Transverse colon (tissue), 4 donors: ENCODE results near the gene IMPACT. TPM values are rescaled to one million over a fixed set of nuclear protein-coding genes. Genes with fewer than 3 reads are reported as not detected.

Experiments used
- DNase-seq: peaks from one replicate; pipeline ENCODE4 v3.0.0-alpha.2; 2019
- H3K27ac ChIP-seq, 4 donors: fragments of 200-600 bp; sonication (generic); 2 replicates each; pipeline ENCODE4 v1.5.1; 2016 to 2018; ENCODE audit warnings: inconsistent platforms in 4 of 4
- H3K27me3 ChIP-seq: fragments of 200-600 bp; sonication (generic); 2 replicates; pipeline ENCODE4 v1.5.1; 2017; ENCODE audit warnings: inconsistent platforms
- H3K36me3 ChIP-seq, 4 donors: fragments of 200-600 bp; sonication (generic); 2 replicates each; pipeline ENCODE4 v1.5.1; 2017 to 2019; ENCODE audit warnings: inconsistent platforms in 4 of 4
- H3K4me1 ChIP-seq, 4 donors: fragments of 200-600 bp; sonication (generic); 2 replicates each; pipeline ENCODE4 v1.5.1; 2017 to 2020; ENCODE audit warnings: inconsistent platforms in 4 of 4
- H3K4me3 ChIP-seq, 4 donors: fragments of 200-600 bp; sonication (generic); 1 replicate in 1 of 4; 2 replicates in 3 of 4; pipeline versions ENCODE4 v1.5.1 to v1.6.1; 2017 to 2019; ENCODE audit warnings: inconsistent platforms in 4 of 4
- H3K9me3 ChIP-seq, 2 donors: fragments of 200-600 bp; sonication (generic); 2 replicates each; pipeline ENCODE4 v1.5.1; 2017 to 2019; ENCODE audit warnings: inconsistent platforms in 2 of 2
- EP300 ChIP-seq: sonication (generic); formaldehyde crosslinking; IDR thresholded peaks from one replicate; pipeline ENCODE4 v1.6.1; 2017; ENCODE audit warnings: antibody characterized with exemption, low read depth
- POLR2A ChIP-seq: fragments of 450-650 bp; IDR thresholded peaks from one replicate; pipeline ENCODE4 v1.6.1; 2016; ENCODE audit warnings: antibody characterized with exemption, mild to moderate bottlenecking, moderate library complexity
- POLR2AphosphoS5 ChIP-seq, 3 donors: sonication (generic); formaldehyde crosslinking; IDR thresholded peaks; one replicate each; pipeline ENCODE4 v1.6.1; 2016; ENCODE audit warnings: antibody characterized with exemption in 3 of 3
- WGBS, 2 donors: methylation state at CpG; one replicate each; pipeline ENCODE4 v1.1.5; 2018; ENCODE audit warnings: low coverage in 1 of 2; 5-methylcytosine and 5-hydroxymethylcytosine counted together
- in situ Hi-C, 4 donors: fragments of 200-750 bp; cut with MboI; loops; one replicate each; pipeline versions ENCODE4 v1.15.0 to v1.15.1; 2017; ENCODE audit warnings: low sequenced_read_pairs in 3 of 4, low pct_ligation_motif_present in 1 of 4, low pct_unique_long_range_greater_than_20kb in 1 of 4
- intact Hi-C: fragments of 100-400 bp; cut with DNase I; formaldehyde crosslinking; loops from one replicate; pipeline ENCODE4 v1.15.1; 2023; ENCODE audit warnings: low total_unique reads
- total RNA-seq, 4 donors: library from RNA; depleted of rRNA; stranded (reverse); fragments of >200 nt; gene quantifications; one replicate each; pipeline ENCODE4 v1.1.0, GENCODE V29; 2016
- TF ChIP-seq, protein P1 (sequence below), 5 experiments: fragments of 200-600 bp in 3 of 5; fragments of 450-650 bp in 2 of 5; sonication (generic) in 3 of 5; IDR thresholded peaks; 1 replicate in 2 of 5; 2 replicates in 3 of 5; pipeline ENCODE4 v1.5.1; 2016 to 2017; ENCODE audit warnings: antibody characterized with exemption in 5 of 5, inconsistent platforms in 3 of 5, mild to moderate bottlenecking in 2 of 5, moderate library complexity in 1 of 5

The IMPACT gene
- total RNA-seq, 4 donors from 2014 or later = 12.4 to 18.0 (median 16.5) TPM

DNA sequence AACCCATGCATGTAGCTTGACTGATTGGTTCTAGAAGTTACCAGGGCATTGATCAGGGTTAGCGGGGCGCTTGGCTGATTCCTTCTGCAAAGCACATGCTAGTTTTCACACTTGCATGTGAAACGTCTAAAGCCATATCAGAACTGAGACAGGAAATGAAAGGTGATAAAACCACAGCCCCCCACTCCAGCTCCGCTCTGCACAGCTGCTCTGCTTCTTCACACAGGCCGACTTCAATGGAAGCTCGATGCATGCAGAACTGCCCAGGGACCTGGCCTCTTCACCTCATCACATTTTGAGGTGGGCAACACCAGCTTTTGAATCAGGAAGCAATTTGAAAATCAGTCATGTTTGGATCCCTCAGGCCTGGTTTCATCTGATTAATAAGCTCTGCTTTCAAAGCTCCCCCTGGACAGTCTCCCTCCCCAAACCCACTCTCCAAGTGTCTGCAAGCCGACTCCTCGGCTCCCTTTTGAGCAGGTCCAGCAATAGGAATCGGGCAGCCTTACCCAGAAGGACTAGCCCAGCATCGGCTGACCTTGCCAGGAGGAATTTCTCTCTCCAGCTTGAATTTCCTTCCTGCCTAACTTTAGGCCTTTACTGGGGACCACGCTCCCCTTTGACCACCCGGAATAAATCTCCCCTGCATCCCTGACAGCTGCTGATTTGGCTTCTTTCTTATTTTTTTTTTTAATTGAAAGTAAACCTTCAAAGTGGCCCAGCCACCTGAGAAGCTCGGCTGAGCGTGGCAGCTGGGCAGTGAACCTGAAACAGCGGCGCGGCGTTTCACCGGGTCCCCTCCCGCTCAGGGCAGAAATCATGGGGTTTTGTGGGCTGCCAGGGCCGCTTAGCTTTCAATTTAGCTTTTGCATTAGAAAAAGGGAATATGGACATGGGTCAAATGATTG, 65.7 kb downstream of the IMPACT start:
- in situ Hi-C loops = loop anchor here in 2 of 4 donors (25.0 kb wide), 2 partner anchors 130 to 305 kb away; no protein-coding TSS in a partner anchor
- peak; percentile 24 for DNase-seq
- H3K36me3 ChIP-seq = no peaks in the 10 kb centered on the region
- no peak for TF ChIP-seq POLR2AphosphoS5 (IDR thresholded peaks at IDR 0.05)
- no peak overlapping the region for H3K27ac ChIP-seq
- 67 to 68% methylated on average over 1 to 21 of the region's 21 CpGs for WGBS, 2 donors
- H3K4me3 ChIP-seq = no peak overlapping the region
- no peaks in the 10 kb centered on the region for H3K9me3 ChIP-seq
- intact Hi-C loops = no loop called here
- no peaks in the 10 kb centered on the region for H3K27me3 ChIP-seq
- peaks cover 0 to 5% (median 0%) of the 10 kb centered on the region in 4 donors for H3K4me1 ChIP-seq

DNA sequence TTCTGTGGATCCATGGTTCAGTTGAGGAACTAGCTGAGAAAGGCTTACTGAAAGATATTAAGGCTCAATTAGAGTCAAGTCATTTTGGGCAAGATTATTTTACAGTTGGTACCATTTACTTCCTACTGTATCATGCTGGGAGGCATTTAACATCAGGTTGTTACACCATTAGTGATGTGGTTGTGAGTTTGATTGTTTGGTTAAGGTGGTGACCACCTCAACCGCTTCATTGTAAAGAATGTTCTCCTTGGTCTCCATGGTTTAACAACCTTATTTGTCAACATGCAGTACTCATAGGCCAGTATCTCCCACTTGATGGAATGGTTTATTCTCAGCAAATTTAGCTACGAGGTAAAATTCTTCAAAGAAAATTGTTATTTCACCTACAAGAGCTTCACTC, 68.1 kb downstream of the IMPACT start:
- no peak for DNase-seq
- intact Hi-C loops = no loop called here
- no peaks in the 10 kb centered on the region for H3K36me3 ChIP-seq
- H3K9me3 ChIP-seq = no peaks in the 10 kb centered on the region
- WGBS, 2 donors = 94 to 100% methylated on average over 1 to 2 of the region's 2 CpGs
- H3K4me3 ChIP-seq = no peak overlapping the region
- H3K27me3 ChIP-seq = no peaks in the 10 kb centered on the region
- no peak overlapping the region for H3K27ac ChIP-seq
- no peak for TF ChIP-seq POLR2A
- no peak for TF ChIP-seq EP300
- TF ChIP-seq, protein P1, sequence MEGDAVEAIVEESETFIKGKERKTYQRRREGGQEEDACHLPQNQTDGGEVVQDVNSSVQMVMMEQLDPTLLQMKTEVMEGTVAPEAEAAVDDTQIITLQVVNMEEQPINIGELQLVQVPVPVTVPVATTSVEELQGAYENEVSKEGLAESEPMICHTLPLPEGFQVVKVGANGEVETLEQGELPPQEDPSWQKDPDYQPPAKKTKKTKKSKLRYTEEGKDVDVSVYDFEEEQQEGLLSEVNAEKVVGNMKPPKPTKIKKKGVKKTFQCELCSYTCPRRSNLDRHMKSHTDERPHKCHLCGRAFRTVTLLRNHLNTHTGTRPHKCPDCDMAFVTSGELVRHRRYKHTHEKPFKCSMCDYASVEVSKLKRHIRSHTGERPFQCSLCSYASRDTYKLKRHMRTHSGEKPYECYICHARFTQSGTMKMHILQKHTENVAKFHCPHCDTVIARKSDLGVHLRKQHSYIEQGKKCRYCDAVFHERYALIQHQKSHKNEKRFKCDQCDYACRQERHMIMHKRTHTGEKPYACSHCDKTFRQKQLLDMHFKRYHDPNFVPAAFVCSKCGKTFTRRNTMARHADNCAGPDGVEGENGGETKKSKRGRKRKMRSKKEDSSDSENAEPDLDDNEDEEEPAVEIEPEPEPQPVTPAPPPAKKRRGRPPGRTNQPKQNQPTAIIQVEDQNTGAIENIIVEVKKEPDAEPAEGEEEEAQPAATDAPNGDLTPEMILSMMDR (IDR thresholded peaks at IDR 0.05) = no peak
- no peak for TF ChIP-seq POLR2AphosphoS5 (IDR thresholded peaks at IDR 0.05)
- H3K4me1 ChIP-seq = no peaks in the 10 kb centered on the region
- in situ Hi-C loops = loop anchor here in 2 of 4 donors (25.0 kb wide), 2 partner anchors 132 to 307 kb away; no protein-coding TSS in a partner anchor

DNA sequence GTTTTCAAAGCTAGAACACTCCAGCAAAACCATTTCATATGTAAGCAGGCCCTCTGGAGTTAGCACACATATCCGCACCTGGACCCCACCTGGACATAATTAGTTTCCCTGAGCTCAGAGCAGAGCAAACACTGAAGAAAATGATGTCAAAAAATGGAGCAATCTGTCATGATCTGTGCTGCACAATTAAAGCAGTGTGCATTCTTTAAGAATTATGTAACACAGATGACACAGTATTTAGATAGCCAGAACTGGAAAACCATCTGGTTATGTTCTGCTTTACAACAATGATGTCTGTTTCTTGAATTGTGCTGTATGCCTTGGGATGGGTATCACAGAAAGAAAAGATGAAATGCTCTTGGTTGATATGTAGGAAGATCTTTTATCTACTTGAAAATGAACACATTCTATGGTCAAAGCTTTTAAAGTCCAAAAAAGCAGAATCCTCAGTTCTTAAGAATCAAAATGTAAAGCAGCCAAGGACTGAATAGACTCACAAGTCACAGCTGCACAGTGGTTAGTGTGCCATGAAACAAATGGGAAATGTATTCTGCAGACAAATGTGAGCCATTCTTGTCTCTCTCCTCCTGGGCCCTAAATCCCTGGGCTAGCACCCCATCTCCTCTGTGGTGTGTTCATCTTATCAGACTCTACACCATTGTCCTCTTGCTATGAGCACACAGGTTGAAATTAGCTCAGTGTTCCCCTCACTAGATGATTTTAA, 70.7 kb downstream of the IMPACT start:
- TF ChIP-seq, protein P1 (IDR thresholded peaks at IDR 0.05) = no peak
- TF ChIP-seq POLR2A (no peak), EP300 (no peak), POLR2AphosphoS5 (IDR thresholded peaks at IDR 0.05) (no peak)
- no peaks in the 10 kb centered on the region for H3K36me3 ChIP-seq
- H3K9me3 ChIP-seq = no peaks in the 10 kb centered on the region
- intact Hi-C loops = no loop called here
- H3K4me3 ChIP-seq = no peak overlapping the region
- DNase-seq = no peak
- H3K27me3 ChIP-seq = no peaks in the 10 kb centered on the region
- WGBS, 2 donors = 50 to 73% methylated on average over 1 of the region's 1 CpG
- no peak overlapping the region for H3K27ac ChIP-seq
- no peaks in the 10 kb centered on the region for H3K4me1 ChIP-seq
- in situ Hi-C loops = loop anchor here in 2 of 4 donors (25.0 kb wide), 2 partner anchors 135 to 310 kb away; no protein-coding TSS in a partner anchor

DNA sequence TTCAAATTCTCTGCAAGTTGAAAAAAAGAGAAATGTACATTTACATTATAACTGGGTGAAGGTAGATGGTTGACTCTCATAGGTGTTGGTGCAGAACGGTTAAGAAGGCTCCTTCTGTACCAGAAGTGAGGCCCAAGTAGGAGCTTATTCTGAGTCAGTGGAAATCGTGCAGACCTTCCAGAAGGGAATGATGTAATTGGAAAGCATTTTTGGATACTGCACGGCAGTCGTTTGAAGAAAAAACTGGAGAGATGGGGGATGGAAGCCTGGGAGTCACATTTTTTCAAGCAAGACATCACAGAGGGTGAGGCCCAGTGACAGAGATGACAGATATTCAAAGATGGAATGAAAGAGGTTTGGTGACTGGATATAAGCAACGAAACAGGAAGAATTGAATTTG, 73.3 kb downstream of the IMPACT start:
- Histone ChIP-seq H3K27me3 (no peaks in the 10 kb centered on the region), H3K36me3 (no peaks in the 10 kb centered on the region), H3K27ac (no peak overlapping the region), H3K4me1 (no peaks in the 10 kb centered on the region), H3K9me3 (no peaks in the 10 kb centered on the region), H3K4me3 (no peak overlapping the region)
- WGBS, 2 donors = 71 to 75% methylated on average over 1 to 5 of the region's 5 CpGs
- TF ChIP-seq EP300 (no peak), POLR2AphosphoS5 (IDR thresholded peaks at IDR 0.05) (no peak), POLR2A (no peak)
- TF ChIP-seq, protein P1 (IDR thresholded peaks at IDR 0.05) = no peak
- in situ Hi-C loops = loop anchor here in 2 of 4 donors (25.0 kb wide), 2 partner anchors 138 to 313 kb away; no protein-coding TSS in a partner anchor
- DNase-seq = no peak
- intact Hi-C loops = no loop called here
